MCF 10A (cell line): Measurements from ENCODE around the gene ZNF358. TPM values are rescaled to one million over a fixed set of nuclear protein-coding genes. Genes with fewer than 3 reads are reported as not detected.

Experiments used
- BruUV-seq: library from RNA; stranded (reverse); fragments of 400-500 nt; replicated peaks from 2 replicates; lab custom pipeline; 2021; lab: Mats Ljungman, UMichigan
- CTCF ChIA-PET: fragments of 300-600 bp; sonication (Branson Sonifier 250); formaldehyde crosslinking; extraction: SDS; loops from one replicate; lab custom pipeline; 2021; ENCODE audit warnings: antibody characterized with exemption, inconsistent platforms; lab: Yijun Ruan, JAX
- POLR2A ChIA-PET: fragments of 300-600, 350-650 bp; sonication (Branson Sonifier 250); formaldehyde crosslinking; extraction: SDS; loops from one replicate; lab custom pipeline; 2020; ENCODE audit warnings: antibody characterized with exemption, inconsistent platforms; lab: Yijun Ruan, JAX
- DNase-seq: peaks from one replicate; pipeline ENCODE4 v3.0.0-alpha.2; 2018; ENCODE audit not compliant: unreplicated experiment
- H3K27ac Mint-ChIP-seq: one replicate; pipeline ENCODE4 v1.8.0; 2022; ENCODE audit warnings: mild to moderate bottlenecking, low read depth, mixed read lengths; ENCODE audit not compliant: unreplicated experiment
- H3K27me3 Mint-ChIP-seq: one replicate; pipeline ENCODE4 v1.8.0; 2022; ENCODE audit warnings: mixed read lengths; ENCODE audit not compliant: insufficient read depth, unreplicated experiment
- H3K36me3 Mint-ChIP-seq: one replicate; pipeline ENCODE4 v1.8.0; 2022; ENCODE audit warnings: mild to moderate bottlenecking, moderate library complexity, mixed read lengths; ENCODE audit not compliant: insufficient read depth, unreplicated experiment
- H3K4me1 Mint-ChIP-seq: one replicate; pipeline ENCODE4 v1.8.0; 2022; ENCODE audit warnings: mixed read lengths; ENCODE audit not compliant: insufficient read depth, unreplicated experiment
- H3K4me3 Mint-ChIP-seq: one replicate; pipeline ENCODE4 v1.8.0; 2022; ENCODE audit warnings: mild to moderate bottlenecking, moderate library complexity, mixed read lengths; ENCODE audit not compliant: unreplicated experiment
- H3K9me3 Mint-ChIP-seq: one replicate; pipeline ENCODE4 v1.8.0; 2022; ENCODE audit warnings: mixed read lengths; ENCODE audit not compliant: unreplicated experiment
- intact Hi-C: fragments of 100-400 bp; cut with micrococcal nuclease; formaldehyde crosslinking; loops from 2 replicates; pipeline ENCODE4 v1.14.1; 2022
- total RNA-seq: library from RNA; stranded (reverse); gene quantifications from 2 replicates; pipeline ENCODE4 v1.2.3, GENCODE V29; 2022
- TF ChIP-seq, protein P1 (sequence below): fragments of 200-600 bp; IDR thresholded peaks from one replicate; pipeline ENCODE4 v1.8.0; 2022; ENCODE audit warnings: antibody characterized with exemption, mild to moderate bottlenecking; ENCODE audit not compliant: unreplicated experiment

Gene ZNF358
- total RNA-seq, 1 experiment from 2014 or later: 16.9 TPM

GRCh38 chr19:7540761-7541474 is 25.0 kb downstream of the ZNF358 start:
- intact Hi-C loops: no loop called here
- ChIA-PET POLR2A (no interaction called here), CTCF (interaction anchor here (0.6 kb wide), 1 partner anchor 158 kb away, joined by 3 read pairs; no protein-coding TSS in a partner anchor)
- TF ChIP-seq, protein P1, sequence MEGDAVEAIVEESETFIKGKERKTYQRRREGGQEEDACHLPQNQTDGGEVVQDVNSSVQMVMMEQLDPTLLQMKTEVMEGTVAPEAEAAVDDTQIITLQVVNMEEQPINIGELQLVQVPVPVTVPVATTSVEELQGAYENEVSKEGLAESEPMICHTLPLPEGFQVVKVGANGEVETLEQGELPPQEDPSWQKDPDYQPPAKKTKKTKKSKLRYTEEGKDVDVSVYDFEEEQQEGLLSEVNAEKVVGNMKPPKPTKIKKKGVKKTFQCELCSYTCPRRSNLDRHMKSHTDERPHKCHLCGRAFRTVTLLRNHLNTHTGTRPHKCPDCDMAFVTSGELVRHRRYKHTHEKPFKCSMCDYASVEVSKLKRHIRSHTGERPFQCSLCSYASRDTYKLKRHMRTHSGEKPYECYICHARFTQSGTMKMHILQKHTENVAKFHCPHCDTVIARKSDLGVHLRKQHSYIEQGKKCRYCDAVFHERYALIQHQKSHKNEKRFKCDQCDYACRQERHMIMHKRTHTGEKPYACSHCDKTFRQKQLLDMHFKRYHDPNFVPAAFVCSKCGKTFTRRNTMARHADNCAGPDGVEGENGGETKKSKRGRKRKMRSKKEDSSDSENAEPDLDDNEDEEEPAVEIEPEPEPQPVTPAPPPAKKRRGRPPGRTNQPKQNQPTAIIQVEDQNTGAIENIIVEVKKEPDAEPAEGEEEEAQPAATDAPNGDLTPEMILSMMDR: no peak
- H3K27me3 Mint-ChIP-seq: no peaks in the 10 kb centered on the region
- peaks cover 39% of the 10 kb centered on the region for H3K36me3 Mint-ChIP-seq
- peak; percentile 38 for DNase-seq
- no peaks in the 10 kb centered on the region for H3K4me1 Mint-ChIP-seq
- no peak overlapping the region for H3K4me3 Mint-ChIP-seq
- BruUV-seq: no TSS peak
- no peaks in the 10 kb centered on the region for H3K9me3 Mint-ChIP-seq
- H3K27ac Mint-ChIP-seq: no peak overlapping the region

DNA sequence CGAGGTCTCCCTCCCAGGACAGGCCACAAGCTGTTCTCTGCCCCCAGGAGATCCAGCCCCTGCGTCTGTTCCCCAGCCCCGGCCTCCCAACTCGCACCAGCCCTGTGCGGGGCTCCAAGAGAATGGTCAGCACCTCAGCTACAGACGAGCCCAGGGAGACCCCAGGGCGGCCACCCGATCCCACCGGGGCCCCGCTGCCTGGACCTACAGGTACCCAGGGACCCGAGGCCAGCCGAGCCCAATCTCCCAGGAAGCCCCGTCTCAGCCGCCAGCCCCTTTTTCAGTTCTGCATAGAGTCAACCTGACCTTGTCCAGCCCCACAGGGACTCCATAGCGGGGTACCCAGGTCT is 25.5 kb downstream of the ZNF358 start:
- Mint-ChIP-seq H3K27ac (no peak overlapping the region), H3K4me3 (no peak overlapping the region), H3K27me3 (no peaks in the 10 kb centered on the region), H3K4me1 (no peaks in the 10 kb centered on the region), H3K36me3 (peaks cover 39% of the 10 kb centered on the region), H3K9me3 (no peaks in the 10 kb centered on the region)
- DNase-seq: no peak
- ChIA-PET POLR2A (no interaction called here), CTCF (interaction anchor here (0.6 to 1.3 kb wide), 2 partner anchors 27 to 158 kb away, joined by 3 to 7 read pairs; no protein-coding TSS in a partner anchor)
- BruUV-seq: no TSS peak
- intact Hi-C loops: no loop called here
- TF ChIP-seq, protein P1: no peak

DNA sequence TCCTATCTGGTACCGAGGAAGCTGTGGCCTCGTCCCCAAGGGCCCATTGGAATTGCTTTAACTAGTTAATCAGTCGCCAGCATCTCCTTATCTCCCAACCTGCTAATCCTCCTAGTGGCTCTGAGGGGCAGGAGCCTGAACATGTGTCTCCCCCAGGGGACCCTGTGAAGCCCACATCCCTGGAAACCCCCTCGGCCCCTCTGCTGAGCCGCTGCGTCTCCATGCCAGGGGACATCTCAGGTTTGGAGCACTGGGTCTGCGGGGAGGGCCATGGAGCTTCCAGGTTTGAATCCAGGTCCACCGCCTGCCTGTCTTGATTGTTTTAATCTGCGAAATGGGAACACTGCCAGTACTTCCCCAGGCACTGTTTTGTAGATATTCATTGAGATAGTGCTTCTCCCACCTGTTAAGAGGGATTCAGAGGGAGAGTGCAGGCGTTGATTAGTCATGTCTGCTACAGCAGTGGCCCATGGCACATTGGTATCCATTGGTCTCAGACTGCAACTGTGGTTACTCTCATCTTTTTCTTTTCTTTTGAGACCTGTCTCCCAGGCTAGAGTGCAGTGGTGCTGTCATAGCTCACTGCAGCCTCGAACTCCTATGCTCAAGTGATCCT is 26.0 kb downstream of the ZNF358 start:
- H3K4me3 Mint-ChIP-seq: no peak overlapping the region
- no TSS peak for BruUV-seq
- H3K9me3 Mint-ChIP-seq: no peaks in the 10 kb centered on the region
- H3K4me1 Mint-ChIP-seq: no peaks in the 10 kb centered on the region
- TF ChIP-seq, protein P1: no peak
- DNase-seq: no peak
- no peaks in the 10 kb centered on the region for H3K27me3 Mint-ChIP-seq
- peaks cover 39% of the 10 kb centered on the region for H3K36me3 Mint-ChIP-seq
- POLR2A ChIA-PET: no interaction called here
- H3K27ac Mint-ChIP-seq: no peak overlapping the region
- intact Hi-C loops: no loop called here
- CTCF ChIA-PET: interaction anchor here (0.6 to 1.3 kb wide), 2 partner anchors 26 to 157 kb away, joined by 3 to 7 read pairs; no protein-coding TSS in a partner anchor

DNA sequence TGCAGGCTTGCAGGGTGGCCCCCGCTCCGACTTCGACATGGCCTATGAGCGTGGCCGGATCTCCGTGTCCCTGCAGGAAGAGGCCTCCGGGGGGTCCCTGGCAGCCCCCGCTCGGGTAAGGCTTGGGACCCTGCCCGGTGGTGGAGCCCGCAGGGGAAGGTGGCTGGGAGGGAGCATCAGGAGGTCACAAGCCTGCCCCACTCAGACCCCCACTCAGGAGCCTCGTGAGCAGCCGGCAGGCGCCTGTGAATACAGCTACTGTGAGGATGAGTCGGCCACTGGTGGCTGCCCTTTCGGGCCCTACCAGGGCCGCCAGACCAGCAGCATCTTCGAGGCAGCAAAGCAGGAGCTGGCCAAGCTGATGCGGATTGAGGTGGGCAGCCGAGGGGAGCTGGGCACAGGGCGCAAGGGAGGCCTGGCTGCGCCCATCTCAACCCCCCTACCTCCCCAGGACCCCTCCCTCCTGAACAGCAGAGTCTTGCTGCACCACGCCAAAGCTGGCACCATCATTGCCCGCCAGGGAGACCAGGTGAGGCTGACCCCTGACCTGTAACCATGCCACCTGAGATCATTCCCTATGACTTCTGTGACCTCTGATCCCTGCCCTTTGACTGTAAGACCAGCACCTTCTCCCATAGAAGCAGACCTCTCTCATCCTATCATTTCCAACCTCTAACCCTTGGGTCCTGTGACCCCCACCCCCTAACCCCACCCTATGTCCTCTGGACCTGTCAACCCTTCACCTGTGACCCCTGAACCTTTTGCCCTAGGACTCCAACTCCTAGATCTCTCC is 26.8 kb downstream of the ZNF358 start:
- H3K27me3 Mint-ChIP-seq: no peaks in the 10 kb centered on the region
- ChIA-PET CTCF (interaction anchor here (1.3 kb wide), 1 partner anchor 26 kb away, joined by 7 read pairs; no protein-coding TSS in a partner anchor), POLR2A (no interaction called here)
- intact Hi-C loops: no loop called here
- TF ChIP-seq, protein P1: no peak
- H3K4me3 Mint-ChIP-seq: no peak overlapping the region
- no peak overlapping the region for H3K27ac Mint-ChIP-seq
- BruUV-seq: no TSS peak
- peaks cover 39% of the 10 kb centered on the region for H3K36me3 Mint-ChIP-seq
- H3K9me3 Mint-ChIP-seq: no peaks in the 10 kb centered on the region
- H3K4me1 Mint-ChIP-seq: no peaks in the 10 kb centered on the region
- DNase-seq: no peak
